ENCODE data around the gene JAZF1.
"Not testable (repeated sequence)": the region's sequence is repeated elsewhere in the genome, so short reads cannot be mapped to it uniquely, and the experiment has no call there.

The JAZF1 gene

DNA sequence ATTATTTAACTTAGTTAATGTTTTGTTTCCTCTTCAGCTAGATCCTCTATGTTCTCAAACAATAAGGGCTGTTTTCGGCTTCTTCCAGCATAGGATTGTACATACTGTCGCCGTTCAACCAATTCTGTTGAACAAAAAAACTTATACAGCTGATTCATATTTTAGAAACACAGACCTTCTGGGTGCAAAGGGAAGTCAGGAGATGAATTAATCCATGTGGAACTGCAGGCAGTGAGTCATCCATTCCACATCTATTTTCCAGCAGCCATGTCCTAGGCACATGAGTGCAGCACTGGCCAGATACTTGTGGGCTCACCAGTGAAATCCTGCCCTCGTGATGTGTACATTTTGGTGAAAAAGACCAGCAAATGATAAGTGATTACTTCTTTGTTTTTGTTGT is 163.2 kb downstream of the JAZF1 start:
- H3K4me3 ChIP-seq (ENCODE audit: low read depth, low read length): no peak overlapping the region
- no peak for DNase-seq (ENCODE audit: low read depth, low spot score)
- in situ Hi-C loops (cut with HindIII; ENCODE audit: low sequenced_read_pairs): no loop called here
- TF ChIP-seq, protein P1, sequence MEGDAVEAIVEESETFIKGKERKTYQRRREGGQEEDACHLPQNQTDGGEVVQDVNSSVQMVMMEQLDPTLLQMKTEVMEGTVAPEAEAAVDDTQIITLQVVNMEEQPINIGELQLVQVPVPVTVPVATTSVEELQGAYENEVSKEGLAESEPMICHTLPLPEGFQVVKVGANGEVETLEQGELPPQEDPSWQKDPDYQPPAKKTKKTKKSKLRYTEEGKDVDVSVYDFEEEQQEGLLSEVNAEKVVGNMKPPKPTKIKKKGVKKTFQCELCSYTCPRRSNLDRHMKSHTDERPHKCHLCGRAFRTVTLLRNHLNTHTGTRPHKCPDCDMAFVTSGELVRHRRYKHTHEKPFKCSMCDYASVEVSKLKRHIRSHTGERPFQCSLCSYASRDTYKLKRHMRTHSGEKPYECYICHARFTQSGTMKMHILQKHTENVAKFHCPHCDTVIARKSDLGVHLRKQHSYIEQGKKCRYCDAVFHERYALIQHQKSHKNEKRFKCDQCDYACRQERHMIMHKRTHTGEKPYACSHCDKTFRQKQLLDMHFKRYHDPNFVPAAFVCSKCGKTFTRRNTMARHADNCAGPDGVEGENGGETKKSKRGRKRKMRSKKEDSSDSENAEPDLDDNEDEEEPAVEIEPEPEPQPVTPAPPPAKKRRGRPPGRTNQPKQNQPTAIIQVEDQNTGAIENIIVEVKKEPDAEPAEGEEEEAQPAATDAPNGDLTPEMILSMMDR (IDR thresholded peaks at IDR 0.05; ENCODE audit: low read depth, low read length): no peak

DNA sequence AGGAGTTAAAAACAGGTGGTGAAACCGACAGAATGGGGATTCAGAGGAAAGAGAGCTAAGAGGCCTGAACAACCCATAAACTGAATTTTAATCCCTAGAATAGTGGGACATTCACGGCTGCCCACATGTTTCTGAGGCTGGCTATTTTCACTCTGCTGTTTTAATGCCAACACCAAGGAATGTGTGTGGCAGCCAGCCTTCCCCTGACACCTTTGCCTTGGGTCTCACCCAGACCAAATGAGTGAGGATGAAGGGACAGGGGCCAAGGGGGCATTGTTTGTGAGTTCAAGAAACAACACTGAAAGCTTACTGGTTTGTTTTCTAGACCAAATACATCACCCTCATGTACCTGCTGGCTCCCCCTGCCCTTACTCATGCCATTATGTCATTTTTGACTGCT is 164.3 kb downstream of the JAZF1 start:
- H3K4me3 ChIP-seq (ENCODE audit: low read depth, low read length): no peak overlapping the region
- TF ChIP-seq, protein P1 (IDR thresholded peaks at IDR 0.05; ENCODE audit: low read depth, low read length): no peak
- in situ Hi-C loops (cut with HindIII; ENCODE audit: low sequenced_read_pairs): no loop called here
- no peak for DNase-seq (ENCODE audit: low read depth, low spot score)

DNA sequence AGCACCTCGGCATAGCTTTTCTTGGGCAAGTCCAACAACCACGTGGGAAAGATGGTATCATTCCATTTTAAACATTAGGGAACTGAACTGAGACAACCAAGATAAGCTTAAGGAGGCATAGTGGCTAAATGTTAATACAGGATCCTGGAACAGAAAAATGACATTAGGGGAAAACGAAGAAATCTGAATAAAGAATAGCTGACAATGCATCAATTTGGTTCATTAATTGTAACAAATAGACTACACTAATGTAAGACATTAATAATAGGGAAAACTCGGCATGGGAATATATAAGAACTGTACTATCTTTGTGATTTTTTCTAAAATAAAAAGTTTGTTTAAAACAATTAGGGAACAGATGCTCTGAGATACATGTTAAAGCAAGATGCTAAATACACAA is 165.4 kb downstream of the JAZF1 start:
- in situ Hi-C loops (cut with HindIII; ENCODE audit: low sequenced_read_pairs): no loop called here
- DNase-seq (ENCODE audit: low read depth, low spot score): no peak
- H3K4me3 ChIP-seq (ENCODE audit: low read depth, low read length): no peak overlapping the region
- TF ChIP-seq, protein P1 (IDR thresholded peaks at IDR 0.05; ENCODE audit: low read depth, low read length): no peak

DNA sequence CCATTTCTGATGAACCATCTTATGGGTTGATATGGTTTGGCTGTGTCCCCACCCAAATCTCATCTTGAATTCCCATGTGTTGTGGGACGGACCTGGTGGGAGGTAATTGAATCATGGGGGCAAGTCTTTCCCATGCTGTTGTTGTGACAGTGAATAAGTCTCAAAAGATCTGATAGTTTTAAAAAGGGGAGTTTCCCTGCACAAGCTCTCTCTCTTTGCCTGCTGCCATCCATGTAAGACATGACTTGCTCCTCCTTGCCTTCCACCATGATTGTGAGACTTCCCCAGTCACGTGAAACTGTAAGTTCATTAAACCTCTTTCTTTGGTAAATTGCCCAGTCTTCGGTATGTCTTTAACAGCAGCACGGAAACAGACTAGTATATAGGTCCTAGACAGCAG is 166.3 kb downstream of the JAZF1 start:
- DNase-seq (ENCODE audit: low read depth, low spot score); in situ Hi-C loops (cut with HindIII; ENCODE audit: low sequenced_read_pairs); H3K4me3 ChIP-seq (ENCODE audit: low read depth, low read length): not testable (repeated sequence)

DNA sequence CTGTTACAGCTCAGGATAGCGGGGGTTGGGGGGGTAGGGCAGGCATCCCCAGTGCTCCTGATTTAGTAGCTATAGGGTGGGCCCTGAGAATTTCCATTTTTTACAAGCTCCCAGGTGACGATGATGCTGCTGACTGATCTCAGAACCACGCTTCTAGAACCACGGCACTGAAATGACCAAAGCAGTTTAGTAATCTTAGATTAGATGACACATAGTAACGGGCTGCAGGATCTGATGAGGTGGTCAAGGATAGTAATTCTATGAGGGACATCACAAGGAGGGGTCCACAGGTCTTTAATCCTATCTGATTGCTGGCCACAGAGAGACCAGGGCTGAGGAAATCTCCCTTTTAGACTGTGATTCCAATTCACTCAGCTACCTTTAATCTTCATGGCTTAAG is 167.2 kb downstream of the JAZF1 start:
- TF ChIP-seq, protein P1 (IDR thresholded peaks at IDR 0.05; ENCODE audit: low read depth, low read length): no peak
- no peak for DNase-seq (ENCODE audit: low read depth, low spot score)
- H3K4me3 ChIP-seq (ENCODE audit: low read depth, low read length): no peak overlapping the region
- in situ Hi-C loops (cut with HindIII; ENCODE audit: low sequenced_read_pairs): no loop called here

DNA sequence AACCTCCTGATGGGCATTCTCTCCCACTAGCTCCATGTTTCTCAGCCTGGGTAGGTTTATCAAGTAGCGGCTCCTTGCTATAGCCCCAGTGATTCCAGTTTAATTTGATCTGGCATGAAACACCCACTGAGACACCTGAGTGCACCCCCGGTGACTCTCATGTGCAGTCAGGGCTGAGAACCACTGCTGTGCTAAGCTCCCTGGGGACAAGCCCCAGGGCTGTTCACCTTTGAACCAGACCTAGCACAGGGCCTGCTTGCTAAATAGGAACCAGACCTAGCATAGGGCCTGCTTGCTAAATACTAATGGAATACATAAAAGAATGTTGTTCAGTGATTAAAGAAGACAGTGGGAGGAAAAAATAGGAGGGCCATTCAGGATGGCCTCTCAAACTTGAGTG is 167.6 kb downstream of the JAZF1 start:
- H3K4me3 ChIP-seq (ENCODE audit: low read depth, low read length): no peak overlapping the region
- TF ChIP-seq, protein P1 (IDR thresholded peaks at IDR 0.05; ENCODE audit: low read depth, low read length): no peak
- DNase-seq (ENCODE audit: low read depth, low spot score): no peak
- in situ Hi-C loops (cut with HindIII; ENCODE audit: low sequenced_read_pairs): no loop called here

DNA sequence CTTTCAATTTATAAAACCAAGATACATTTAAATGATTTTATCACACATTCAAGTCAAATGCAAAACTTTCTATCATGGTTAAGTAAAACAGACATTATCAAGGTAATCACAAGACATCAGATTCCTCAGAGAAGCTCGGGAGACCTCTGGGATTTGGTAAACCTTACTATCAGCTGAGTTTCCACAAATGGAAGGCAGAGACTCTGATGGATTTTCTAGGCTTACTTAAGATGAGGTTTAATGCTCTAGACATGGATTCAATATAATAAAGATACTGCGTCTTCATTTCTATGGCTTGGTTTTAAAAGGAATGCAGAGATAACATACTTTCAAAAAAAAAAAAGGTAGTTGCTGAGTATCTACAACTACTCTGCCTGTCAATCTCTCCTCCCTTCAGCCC is 171.7 kb downstream of the JAZF1 start:
- no peak for DNase-seq (ENCODE audit: low read depth, low spot score)
- in situ Hi-C loops (cut with HindIII; ENCODE audit: low sequenced_read_pairs): no loop called here
- TF ChIP-seq, protein P1 (IDR thresholded peaks at IDR 0.05; ENCODE audit: low read depth, low read length): no peak
- no peak overlapping the region for H3K4me3 ChIP-seq (ENCODE audit: low read depth, low read length)
